ENCODE data around the gene COL23A1.

GRCh38 chr5:178421128-178421527 lies 169.1 kb downstream of the COL23A1 start:
- TF ChIP-seq CTCF (conservative IDR thresholded peaks at IDR 0.05 in 1 of 2, IDR thresholded peaks at IDR 0.05 in 1 of 2; ENCODE audit: low read depth in 1 of 2, low read length in 2 of 2) (no peak), EZH2 (IDR thresholded peaks at IDR 0.05; ENCODE audit: low read length, missing control alignments) (no peak)

Data from fibroblast of lung (primary cell).